HFFc6 (cell line): ENCODE measurements around the gene CPNE4. TPM values are rescaled to one million over a fixed set of nuclear protein-coding genes. Genes with fewer than 3 reads are reported as not detected.

Experiments
- DNase-seq: peaks from one replicate; pipeline ENCODE4 v3.0.0-alpha.2; 2018
- H3K27ac Mint-ChIP-seq: 2 replicates; pipeline ENCODE4 v1.8.0; 2020; ENCODE audit warnings: mild to moderate bottlenecking, mixed read lengths
- H3K27me3 Mint-ChIP-seq: 2 replicates; pipeline ENCODE4 v1.8.0; 2021; ENCODE audit warnings: mild to moderate bottlenecking, moderate library complexity, mixed read lengths; ENCODE audit not compliant: insufficient read depth
- H3K36me3 Mint-ChIP-seq: 2 replicates; pipeline ENCODE4 v1.8.0; 2021; ENCODE audit warnings: low read depth, mixed read lengths
- H3K4me1 Mint-ChIP-seq: 2 replicates; pipeline ENCODE4 v1.8.0; 2020; ENCODE audit warnings: low read depth, mixed read lengths
- H3K4me3 Mint-ChIP-seq: 2 replicates; pipeline ENCODE4 v1.8.0; 2020; ENCODE audit warnings: mild to moderate bottlenecking, moderate library complexity, mixed read lengths
- H3K9me3 Mint-ChIP-seq: 2 replicates; pipeline ENCODE4 v1.8.0; 2020; ENCODE audit warnings: mild to moderate bottlenecking, mixed read lengths
- total RNA-seq, 6 experiments: library from RNA; stranded (reverse); fragmentation: NEBNext Ultra II Directional; extraction: Animal tissue kit (Norgen Biotek cat#: 25700); gene quantifications; 2 replicates in 1 of 6; 3 replicates in 5 of 6; pipeline ENCODE4 v1.2.3, GENCODE V29; 2021
- TF ChIP-seq, protein P1 (sequence below): fragments of 200-600 bp; sonication (generic); IDR thresholded peaks from 2 replicates; pipeline ENCODE4 v1.5.0; 2021; ENCODE audit warnings: antibody characterized with exemption, mild to moderate bottlenecking

CPNE4 gene
- total RNA-seq, 6 experiments from 2014 or later, result not detected

DNA sequence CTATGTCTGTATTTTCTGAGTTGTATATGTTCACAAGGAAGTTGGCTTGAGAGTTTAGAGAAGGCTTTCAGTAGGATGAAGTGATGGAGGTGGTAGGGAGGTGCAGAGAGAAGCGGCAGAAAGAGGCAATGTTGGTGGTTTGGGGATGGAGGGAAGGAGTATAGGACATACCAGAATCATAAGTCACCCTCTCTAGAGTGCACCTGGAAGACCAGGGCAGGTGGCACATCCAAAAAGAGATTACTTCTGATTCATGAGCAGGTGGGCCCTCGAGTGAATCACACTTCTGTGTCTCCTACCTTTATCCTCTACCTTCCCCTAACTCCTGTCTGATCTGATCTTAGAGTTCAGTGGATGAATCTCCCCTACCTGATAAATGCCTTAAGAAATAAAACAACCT, 490.3 kb downstream of the CPNE4 start:
- no peak for DNase-seq
- Mint-ChIP-seq H3K4me1 (peaks cover 26% of the 10 kb centered on the region), H3K27ac (peak overlapping the region; percentile 1; the same call in 1 of the 2 replicates), H3K36me3 (no peaks in the 10 kb centered on the region), H3K4me3 (no peak overlapping the region), H3K9me3 (no peaks in the 10 kb centered on the region), H3K27me3 (no peaks in the 10 kb centered on the region; the same call in 1 of the 2 replicates)
- TF ChIP-seq, protein P1, sequence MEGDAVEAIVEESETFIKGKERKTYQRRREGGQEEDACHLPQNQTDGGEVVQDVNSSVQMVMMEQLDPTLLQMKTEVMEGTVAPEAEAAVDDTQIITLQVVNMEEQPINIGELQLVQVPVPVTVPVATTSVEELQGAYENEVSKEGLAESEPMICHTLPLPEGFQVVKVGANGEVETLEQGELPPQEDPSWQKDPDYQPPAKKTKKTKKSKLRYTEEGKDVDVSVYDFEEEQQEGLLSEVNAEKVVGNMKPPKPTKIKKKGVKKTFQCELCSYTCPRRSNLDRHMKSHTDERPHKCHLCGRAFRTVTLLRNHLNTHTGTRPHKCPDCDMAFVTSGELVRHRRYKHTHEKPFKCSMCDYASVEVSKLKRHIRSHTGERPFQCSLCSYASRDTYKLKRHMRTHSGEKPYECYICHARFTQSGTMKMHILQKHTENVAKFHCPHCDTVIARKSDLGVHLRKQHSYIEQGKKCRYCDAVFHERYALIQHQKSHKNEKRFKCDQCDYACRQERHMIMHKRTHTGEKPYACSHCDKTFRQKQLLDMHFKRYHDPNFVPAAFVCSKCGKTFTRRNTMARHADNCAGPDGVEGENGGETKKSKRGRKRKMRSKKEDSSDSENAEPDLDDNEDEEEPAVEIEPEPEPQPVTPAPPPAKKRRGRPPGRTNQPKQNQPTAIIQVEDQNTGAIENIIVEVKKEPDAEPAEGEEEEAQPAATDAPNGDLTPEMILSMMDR, result no peak

DNA sequence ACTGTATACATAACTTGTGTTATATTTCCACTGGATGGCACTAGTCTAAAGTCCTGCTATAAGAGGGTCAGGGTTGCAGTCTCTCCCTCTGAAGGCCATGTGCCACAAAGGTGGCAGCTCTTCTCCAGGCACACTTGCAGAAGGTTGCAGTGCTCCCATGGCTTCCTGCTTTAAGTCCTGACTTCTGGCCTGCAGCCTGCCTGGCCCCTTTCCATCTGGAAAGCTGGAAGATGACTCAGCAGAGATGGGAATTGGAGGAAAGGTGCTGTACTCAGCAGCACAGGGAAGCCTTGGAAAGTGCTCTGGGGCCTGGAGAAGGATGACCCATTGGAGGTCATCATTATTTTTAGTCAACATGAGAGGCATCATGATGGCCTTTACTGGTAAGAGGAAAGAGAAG, 491.1 kb downstream of the CPNE4 start:
- Mint-ChIP-seq H3K4me1 (peaks cover 26% of the 10 kb centered on the region), H3K9me3 (no peaks in the 10 kb centered on the region), H3K36me3 (no peaks in the 10 kb centered on the region), H3K27ac (peak overlapping the region; percentile 64), H3K4me3 (no peak overlapping the region; the same call in 1 of the 2 replicates), H3K27me3 (no peaks in the 10 kb centered on the region; the same call in 1 of the 2 replicates)
- TF ChIP-seq, protein P1, result peak; percentile 29; the same call in 1 of the 2 replicates
- peak; percentile 85 for DNase-seq

DNA sequence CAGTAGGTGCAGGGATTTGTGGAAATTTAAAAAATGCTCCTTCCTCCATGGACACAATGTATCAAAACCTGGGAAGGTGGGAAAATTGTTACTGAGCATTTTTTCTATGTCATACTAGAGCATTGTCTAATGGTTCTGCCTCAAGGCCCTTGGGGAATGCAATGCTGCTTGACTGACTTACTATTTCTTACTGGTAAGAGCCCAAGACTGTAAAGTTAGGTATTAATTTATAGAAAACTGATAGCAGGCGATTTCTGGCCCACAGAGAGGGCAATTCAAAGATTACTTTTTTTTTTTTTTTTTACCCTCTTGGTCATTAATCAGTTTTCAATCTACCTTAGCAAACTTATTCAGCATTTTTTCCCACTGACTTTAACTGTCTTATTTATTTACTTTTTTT, 493.5 kb downstream of the CPNE4 start:
- DNase-seq, result no peak

DNA sequence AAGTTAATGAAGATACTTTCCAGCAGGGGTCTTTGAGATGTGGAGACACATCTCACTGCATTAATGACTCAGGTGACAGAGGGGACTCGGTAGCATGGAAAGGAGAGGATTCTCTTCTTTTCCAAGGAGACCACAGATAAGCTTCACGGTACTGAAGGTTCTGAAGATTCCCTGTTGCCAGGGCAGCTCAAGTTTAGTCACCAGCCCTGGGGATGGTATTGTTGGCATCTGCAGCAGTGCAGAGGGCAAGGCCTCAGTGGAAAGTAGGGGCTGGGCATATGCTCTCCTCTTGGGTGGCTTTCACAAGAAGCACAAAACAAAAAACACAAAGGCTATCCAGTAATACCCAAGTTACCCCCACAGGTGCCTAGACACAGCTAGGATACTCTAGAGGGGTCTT, 494.0 kb downstream of the CPNE4 start:
- no peaks in the 10 kb centered on the region for H3K9me3 Mint-ChIP-seq
- TF ChIP-seq, protein P1, result no peak
- no peaks in the 10 kb centered on the region; the same call in 1 of the 2 replicates for H3K27me3 Mint-ChIP-seq
- DNase-seq, result no peak
- no peaks in the 10 kb centered on the region for H3K36me3 Mint-ChIP-seq
- H3K4me3 Mint-ChIP-seq, result no peak overlapping the region
- H3K4me1 Mint-ChIP-seq, result peaks cover 31% of the 10 kb centered on the region
- H3K27ac Mint-ChIP-seq, result no peak overlapping the region

More for the DNA sequence above, 493.5 kb downstream of the CPNE4 start:
- H3K27me3 Mint-ChIP-seq, result no peaks in the 10 kb centered on the region; the same call in 1 of the 2 replicates
- H3K4me3 Mint-ChIP-seq, result no peak overlapping the region
- peaks cover 26% of the 10 kb centered on the region for H3K4me1 Mint-ChIP-seq
- no peaks in the 10 kb centered on the region for H3K9me3 Mint-ChIP-seq
- no peaks in the 10 kb centered on the region for H3K36me3 Mint-ChIP-seq
- H3K27ac Mint-ChIP-seq, result no peak overlapping the region
- TF ChIP-seq, protein P1, result no peak

DNA sequence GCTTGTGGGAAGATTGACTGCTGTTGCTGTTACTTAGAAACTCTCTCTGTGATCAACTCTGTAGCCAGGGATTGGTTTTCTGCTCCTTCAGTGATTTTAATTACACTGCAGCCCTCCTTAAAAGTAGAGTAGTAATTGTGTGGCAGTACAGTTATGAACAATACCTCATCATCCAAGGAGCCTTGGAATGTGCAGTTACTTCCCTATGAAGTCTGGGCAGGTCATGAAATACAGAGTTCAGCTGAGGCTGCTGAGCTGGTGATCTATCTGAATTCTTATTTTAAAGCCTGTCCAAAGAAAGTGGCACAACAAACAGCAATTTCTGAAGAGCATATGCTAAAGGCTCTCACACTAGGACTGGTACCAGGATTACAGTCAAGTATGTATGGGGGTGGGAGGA, 494.7 kb downstream of the CPNE4 start:
- Mint-ChIP-seq H3K27me3 (no peaks in the 10 kb centered on the region; the same call in 1 of the 2 replicates), H3K27ac (peak overlapping the region; percentile 36; the same call in 1 of the 2 replicates), H3K4me1 (peaks cover 38% of the 10 kb centered on the region), H3K36me3 (no peaks in the 10 kb centered on the region), H3K9me3 (no peaks in the 10 kb centered on the region), H3K4me3 (no peak overlapping the region)
- peak; percentile 23 for DNase-seq
- TF ChIP-seq, protein P1, result no peak
